IMR-90 (cell line): ENCODE measurements around the gene URI1. TPM values are rescaled to one million over a fixed set of nuclear protein-coding genes. Genes with fewer than 3 reads are reported as not detected.
A peak's percentile ranks its signal among the peaks of the same experiment; 100 is the strongest.

ENCODE experiments used
- ATAC-seq: fragments of 200-7000 bp; cut with Tn5 transposase; 2 replicates; pipeline ENCODE4 v1.9.1; 2020; ENCODE audit warnings: low read depth, mild to moderate bottlenecking, moderate library complexity
- BruUV-seq: library from RNA; stranded (reverse); fragments of 400-500 nt; replicated peaks from 2 replicates; lab custom pipeline; 2021; lab: Mats Ljungman, UMichigan
- CTCF ChIA-PET: fragments of 300-600 bp; formaldehyde crosslinking; extraction: SDS; loops from one replicate; lab custom pipeline; 2021; ENCODE audit warnings: antibody characterized with exemption; lab: Yijun Ruan, JAX
- POLR2A ChIA-PET: fragments of 300-600 bp; sonication (Branson Sonifier 250); formaldehyde crosslinking; loops from one replicate; lab custom pipeline; 2022; ENCODE audit warnings: antibody characterized with exemption; ENCODE audit not compliant: unreplicated experiment; lab: Charles Lee
- DNase-seq: peaks from one replicate; pipeline ENCODE4 v3.0.0; 2013
- H2AFZ ChIP-seq: replicated peaks from 2 replicates; pipeline ENCODE3; 2013; ENCODE audit warnings: low read length, mild to moderate bottlenecking; ENCODE audit not compliant: poor library complexity
- H2AK5ac ChIP-seq: 2 replicates; pipeline ENCODE4 v1.6.1; 2013; ENCODE audit warnings: low read depth, low read length, inconsistent platforms
- H2AK9ac ChIP-seq: replicated peaks from 2 replicates; pipeline ENCODE3; 2013; ENCODE audit warnings: mild to moderate bottlenecking, low read depth, low read length, moderate library complexity; ENCODE audit not compliant: poor library complexity
- H2BK120ac ChIP-seq: 2 replicates; pipeline ENCODE4 v1.6.1; 2013; ENCODE audit warnings: low read depth, low read length, inconsistent platforms
- H2BK15ac ChIP-seq: 3 replicates; pipeline ENCODE4 v1.6.1; 2013; ENCODE audit warnings: low read depth, low read length, inconsistent platforms
- H2BK20ac ChIP-seq: 2 replicates; pipeline ENCODE4 v1.6.1; 2013; ENCODE audit warnings: low read depth, mild to moderate bottlenecking, inconsistent platforms, low read length, moderate library complexity
- H2BK5ac ChIP-seq: 2 replicates; pipeline ENCODE4 v1.6.1; 2013; ENCODE audit warnings: mild to moderate bottlenecking, low read depth, low read length, inconsistent platforms; ENCODE audit not compliant: poor library complexity, severe bottlenecking
- H3K14ac ChIP-seq: replicated peaks from 2 replicates; pipeline ENCODE4 v1.6.1; 2013; ENCODE audit warnings: low read depth, low read length, inconsistent platforms
- H3K18ac ChIP-seq: 2 replicates; pipeline ENCODE4 v1.6.1; 2013; ENCODE audit warnings: low read depth, low read length, control low read depth
- H3K23ac ChIP-seq: 2 replicates; pipeline ENCODE4 v1.6.1; 2013; ENCODE audit warnings: low read depth, low read length, inconsistent platforms
- H3K27ac ChIP-seq: 2 replicates; pipeline ENCODE4 v1.5.1; 2013; ENCODE audit warnings: mild to moderate bottlenecking, control low read depth, low read length; ENCODE audit not compliant: insufficient read depth
- H3K27me3 ChIP-seq: 2 replicates; pipeline ENCODE4 v1.6.1; 2013; ENCODE audit warnings: low read length; ENCODE audit not compliant: control insufficient read depth, insufficient read depth
- H3K36me3 ChIP-seq: 2 replicates; pipeline ENCODE4 v1.6.1; 2013; ENCODE audit warnings: low read length, mixed read lengths; ENCODE audit not compliant: control insufficient read depth, insufficient read depth
- H3K4ac ChIP-seq: 2 replicates; pipeline ENCODE4 v1.6.1; 2013; ENCODE audit warnings: low read depth, low read length, inconsistent platforms
- H3K4me1 ChIP-seq: 2 replicates; pipeline ENCODE4 v1.6.1; 2013; ENCODE audit warnings: low read length, mixed read lengths; ENCODE audit not compliant: control insufficient read depth, insufficient read depth
- H3K4me2 ChIP-seq: 2 replicates; pipeline ENCODE4 v1.6.1; 2013; ENCODE audit warnings: low read depth, mild to moderate bottlenecking, control low read depth, low read length, moderate library complexity
- H3K4me3 ChIP-seq: 2 replicates; pipeline ENCODE4 v1.5.1; 2013; ENCODE audit warnings: low read depth, mild to moderate bottlenecking, control low read depth, low read length, moderate library complexity; ENCODE audit not compliant: insufficient read depth
- H3K56ac ChIP-seq: 2 replicates; pipeline ENCODE4 v1.6.1; 2013; ENCODE audit warnings: low read length, inconsistent platforms; ENCODE audit not compliant: insufficient read depth; ENCODE audit errors: extremely low read depth
- H3K79me1 ChIP-seq, 2 experiments: 2 replicates each; pipeline ENCODE4 v1.6.1; 2013; ENCODE audit warnings: low read length in 2 of 2, inconsistent platforms in 1 of 2, low read depth in 1 of 2
- H3K9ac ChIP-seq: 2 replicates; pipeline ENCODE4 v1.6.1; 2013; ENCODE audit warnings: low read depth, low read length, control low read depth
- H3K9me1 ChIP-seq: 2 replicates; pipeline ENCODE4 v1.6.1; 2013; ENCODE audit warnings: low read length, inconsistent platforms; ENCODE audit not compliant: insufficient read depth
- H3K9me3 ChIP-seq: 2 replicates; pipeline ENCODE4 v1.6.1; 2013; ENCODE audit warnings: low read length; ENCODE audit not compliant: control insufficient read depth, insufficient read depth
- H4K20me1 ChIP-seq: 2 replicates; pipeline ENCODE4 v1.6.1; 2013; ENCODE audit warnings: low read length, inconsistent platforms; ENCODE audit not compliant: insufficient read depth
- H4K5ac ChIP-seq: 2 replicates; pipeline ENCODE4 v1.6.1; 2013; ENCODE audit warnings: mild to moderate bottlenecking, low read depth, low read length, control low read depth
- H4K8ac ChIP-seq, 2 experiments: 2 replicates each; pipeline ENCODE4 v1.6.1; 2013; ENCODE audit warnings: low read depth in 2 of 2, low read length in 2 of 2, control low read depth in 1 of 2, inconsistent platforms in 1 of 2
- H4K91ac ChIP-seq: 2 replicates; pipeline ENCODE4 v1.6.1; 2013; ENCODE audit warnings: low read depth, low read length, inconsistent platforms; ENCODE audit not compliant: insufficient read depth
- BHLHE40 ChIP-seq: fragments of 150-350 bp; IDR thresholded peaks from 2 replicates; pipeline ENCODE4 v1.6.1; 2016; ENCODE audit warnings: mild to moderate bottlenecking, low read depth, low read length
- ELK1 ChIP-seq: fragments of 150-350 bp; IDR thresholded peaks from 2 replicates; pipeline ENCODE4 v1.6.1; 2016; ENCODE audit warnings: low read depth, mild to moderate bottlenecking, low read length, moderate library complexity, borderline replicate concordance
- MAFK ChIP-seq: IDR thresholded peaks from 2 replicates; pipeline ENCODE4 v1.6.1; 2012; ENCODE audit warnings: low read depth, low read length, improper control_type of control experiment
- MXI1 ChIP-seq: IDR thresholded peaks from 2 replicates; pipeline ENCODE4 v1.6.1; 2012; ENCODE audit warnings: low read depth, mild to moderate bottlenecking, low read length, moderate library complexity, borderline replicate concordance
- RAD21 ChIP-seq: IDR thresholded peaks from 2 replicates; pipeline ENCODE4 v1.6.1; 2012; ENCODE audit warnings: low read length, improper control_type of control experiment
- RCOR1 ChIP-seq: IDR thresholded peaks from 2 replicates; pipeline ENCODE4 v1.6.1; 2012; ENCODE audit warnings: mild to moderate bottlenecking, low read length, improper control_type of control experiment; ENCODE audit not compliant: insufficient replicate concordance
- RFX5 ChIP-seq: IDR thresholded peaks from 2 replicates; pipeline ENCODE4 v1.8.0; 2012; ENCODE audit warnings: low read depth, mild to moderate bottlenecking, low read length, moderate library complexity
- SMC3 ChIP-seq: fragments of 150-350 bp; IDR thresholded peaks from 2 replicates; pipeline ENCODE4 v1.6.1; 2016; ENCODE audit warnings: low read depth, mild to moderate bottlenecking, antibody characterized with exemption, low read length, moderate library complexity
- WGBS, 2 experiments: methylation state at CpG; one replicate each; pipeline versions ENCODE4 v1.1.5 to v1.1.7; 2013; ENCODE audit warnings: missing lambda C conversion rate in 2 of 2; ENCODE audit not compliant: insufficient read length in 1 of 2; ENCODE audit errors: extremely low coverage in 2 of 2; 5-methylcytosine and 5-hydroxymethylcytosine counted together
- dilution Hi-C: fragments of 300-500 bp; cut with HindIII; formaldehyde crosslinking; loops from one replicate; pipeline ENCODE4 v1.14.3; 2018; ENCODE audit warnings: low sequenced_read_pairs; ENCODE audit not compliant: unreplicated experiment
- in situ Hi-C: fragments of 300-500 bp; cut with MboI; formaldehyde crosslinking; loops from 3 replicates; pipeline ENCODE4 v1.14.3; 2019; ENCODE audit warnings: low sequenced_read_pairs, inconsistent platforms, mixed read lengths
- intact Hi-C: fragments of 100-400 bp; cut with micrococcal nuclease; formaldehyde crosslinking; loops from 2 replicates; pipeline ENCODE4 v1.10.0; 2022
- polyA plus RNA-seq, 3 experiments: library from polyadenylated mRNA; depleted of rRNA; stranded (reverse); fragments of >200 nt; gene quantifications; 2 replicates each; pipeline ENCODE4 v1.2.3, GENCODE V29; 2012; ENCODE audit warnings: low replicate concordance in 1 of 3
- total RNA-seq: library from RNA; depleted of rRNA; stranded (reverse); fragments of >200 nt; gene quantifications from 2 replicates; pipeline ENCODE4 v1.2.3, GENCODE V29; 2012

URI1 gene
- total and polyA plus RNA-seq, 2 of the 4 experiments (the other 2 are of a cell fraction), result 43.2 to 45.3 TPM

GRCh38 chr19:30009013-30009412 lies 67.0 kb downstream of the URI1 start:
- WGBS, 2 experiments, result no CpG with 5 or more reads among the region's 10 CpGs
- H4K20me1 ChIP-seq, result no peaks in the 10 kb centered on the region
- CTCF ChIA-PET, result no interaction called here
- no peak overlapping the region for H4K91ac ChIP-seq
- no peak overlapping the region for H2BK120ac ChIP-seq
- no peak overlapping the region for H3K4me3 ChIP-seq
- no peak for DNase-seq
- H4K5ac ChIP-seq, result no peak overlapping the region
- no peak for TF ChIP-seq RCOR1
- TF ChIP-seq MAFK, result no peak
- no peak for TF ChIP-seq RAD21
- no peak for TF ChIP-seq MXI1
- no peak for TF ChIP-seq BHLHE40
- no peak for TF ChIP-seq RFX5
- no peak for TF ChIP-seq ELK1
- no peak for TF ChIP-seq SMC3
- POLR2A ChIA-PET, result no interaction called here
- no peak for ATAC-seq
- dilution Hi-C loops, result no loop called here
- no peak overlapping the region for H2BK20ac ChIP-seq
- H3K56ac ChIP-seq, result no peak overlapping the region
- peaks cover 9% of the 10 kb centered on the region for H3K36me3 ChIP-seq
- no peak overlapping the region for H2AK9ac ChIP-seq
- no peak overlapping the region for H3K23ac ChIP-seq
- H2BK15ac ChIP-seq, result no peak overlapping the region
- H3K4me2 ChIP-seq, result no peak overlapping the region
- H3K27ac ChIP-seq, result no peak overlapping the region
- H3K9ac ChIP-seq, result no peak overlapping the region
- no peak overlapping the region for H4K8ac ChIP-seq
- H2AK5ac ChIP-seq, result 0 out of 2 replicates have a peak overlapping the region, but pooled peaks have one; percentile 21
- no TSS peak for BruUV-seq
- H3K18ac ChIP-seq, result no peak overlapping the region
- in situ Hi-C loops, result no loop called here
- H3K14ac ChIP-seq, result no peak overlapping the region
- H3K4ac ChIP-seq, result no peak overlapping the region
- H3K9me3 ChIP-seq, result no peaks in the 10 kb centered on the region
- no peaks in the 10 kb centered on the region for H3K27me3 ChIP-seq
- intact Hi-C loops, result loop anchor here (5.0 kb wide), 1 partner anchor 42 kb away; no protein-coding TSS in a partner anchor
- H3K4me1 ChIP-seq, result no peaks in the 10 kb centered on the region
- H3K79me1 ChIP-seq, result peaks cover 8 to 10% of the 10 kb centered on the region in 2 experiments
- H2BK5ac ChIP-seq, result no peak overlapping the region
- H3K9me1 ChIP-seq, result peaks cover 3% of the 10 kb centered on the region; the same call in 1 of the 2 replicates
- no peak overlapping the region for H2AFZ ChIP-seq
